ENCODE measurements around the gene TOB2. TPM values are rescaled to one million over a fixed set of nuclear protein-coding genes. Genes with fewer than 3 reads are reported as not detected.
A peak's percentile ranks its signal among the peaks of the same experiment; 100 is the strongest.

TOB2 gene
- total and polyA plus RNA-seq, 9 of the 15 experiments (the other 6 are each of a cell fraction or from before 2014, with no cell fraction given), result 3.3 to 20.5 (median 7.3) TPM

DNA sequence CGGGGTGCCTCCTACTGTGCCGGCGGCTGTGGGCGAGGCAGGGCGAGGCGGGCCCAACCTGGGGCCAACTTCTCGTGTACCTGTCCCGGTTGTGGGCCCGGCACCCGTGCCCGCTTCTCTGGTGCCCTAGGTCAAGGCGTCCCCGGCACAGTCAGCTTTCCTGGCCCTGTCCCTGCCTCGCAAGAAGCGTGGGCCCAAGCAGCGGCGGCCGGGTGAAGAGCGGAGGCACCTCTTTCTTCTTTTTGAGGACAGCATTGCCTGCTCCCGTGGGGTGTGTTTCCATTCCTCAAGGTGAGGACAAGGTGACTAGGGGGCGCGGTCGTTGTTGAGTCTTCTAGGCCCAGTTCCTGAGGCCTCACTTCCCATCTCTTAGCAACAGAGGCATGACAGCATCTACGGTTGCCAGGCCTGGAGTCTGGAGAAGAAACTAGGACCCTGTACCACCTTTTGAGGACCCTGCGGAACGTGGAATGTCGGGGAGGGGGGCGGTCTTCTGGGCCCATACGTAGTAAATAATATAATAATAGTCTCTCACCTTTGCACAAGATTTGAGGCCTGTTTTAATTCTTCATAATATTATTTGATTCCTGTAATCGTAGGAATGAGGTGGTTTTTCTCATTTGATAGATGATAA, 22.7 kb upstream of the TOB2 start (continued):
- TF ChIP-seq BRCA1 (IDR thresholded peaks at IDR 0.05) (no peak), BRCA1 (CRISPR knock-in tag; IDR thresholded peaks at IDR 0.05) (0 out of 2 replicates have a peak, but pooled peaks have one; percentile 32), MTA2 (IDR thresholded peaks at IDR 0.05; ENCODE audit: low read depth) (no peak), BCOR (IDR thresholded peaks at IDR 0.05) (no peak), RBFOX2 (IDR thresholded peaks at IDR 0.05; ENCODE audit: low read depth, low read length) (peak; percentile 54), ZNF764 (CRISPR knock-in tag; IDR thresholded peaks at IDR 0.05; ENCODE audit: low read depth) (no peak)

DNA sequence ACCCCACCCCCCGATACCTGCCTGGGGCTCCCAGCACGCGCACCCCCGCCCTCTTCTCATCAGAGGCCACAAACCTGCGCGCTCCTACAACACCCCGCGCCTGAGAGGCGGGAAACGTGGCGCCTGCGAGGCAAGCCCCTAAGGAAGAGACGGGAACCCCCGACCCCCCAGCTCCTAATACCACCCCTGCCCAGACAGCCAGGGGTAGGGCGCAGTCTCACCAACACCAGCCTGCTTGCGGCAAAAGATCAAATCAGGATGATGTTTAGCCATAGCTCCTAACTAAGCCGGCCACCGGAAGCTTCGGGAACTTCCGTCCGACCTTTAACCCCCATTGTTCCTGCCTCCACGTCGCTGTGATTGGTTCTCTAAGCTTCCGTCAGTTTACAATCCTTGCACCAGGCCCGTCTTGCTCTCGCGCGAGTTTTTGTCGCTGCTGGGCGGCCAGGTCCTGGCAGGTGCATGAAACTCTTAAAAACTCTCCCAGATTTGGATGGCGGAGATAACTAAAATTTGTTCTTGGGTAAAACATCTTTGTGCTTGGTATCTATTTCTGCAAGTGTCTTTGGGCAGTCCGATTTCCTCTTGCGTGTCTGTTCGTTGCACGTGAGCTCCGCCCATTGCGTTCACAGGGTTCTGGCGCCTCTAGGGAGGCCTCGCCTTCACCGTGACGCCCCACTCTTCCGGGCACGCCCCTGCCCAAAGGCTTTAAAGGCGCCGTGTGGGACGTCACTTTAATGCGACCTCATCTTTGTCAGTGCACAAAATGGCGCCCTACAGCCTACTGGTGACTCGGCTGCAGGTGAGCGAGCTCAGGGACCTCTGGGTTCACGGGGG, 22.0 kb upstream of the TOB2 start, which contains the start of the genes ACO2 and PHF5A:
ACO2 (plus strand) TSS at position 737 of the 837 bp plus-strand sequence; CDS start at position 767, 30 bp downstream.
PHF5A (minus strand) TSS at position 312 of the 837 bp plus-strand sequence; CDS start at position 273, 39 bp downstream.
- intact Hi-C loops (cut with micrococcal nuclease), result loop anchor here (2.0 to 10.0 kb wide), 3 partner anchors 20 to 184 kb away; partner anchors contain the start of gene RANGAP1
- peak; percentile 99 for TF ChIP-seq SIN3B (IDR thresholded peaks at IDR 0.05; ENCODE audit: low read depth)
- peak; percentile 67 for TF ChIP-seq DIDO1 (tag; IDR thresholded peaks at IDR 0.05; ENCODE audit: low read depth)
- TF ChIP-seq CEBPG (CRISPR knock-in tag; IDR thresholded peaks at IDR 0.05), result 0 out of 2 replicates have a peak, but pooled peaks have one; percentile 41
- no peak for TF ChIP-seq CEBPG (tag; conservative IDR thresholded peaks at IDR 0.05 in 1 of 2, IDR thresholded peaks at IDR 0.05 in 1 of 2)
- TF ChIP-seq KDM5B (IDR thresholded peaks at IDR 0.05; ENCODE audit: insufficient replicate concordance, low read depth, low read length), result peak; percentile 39
- no peak for TF ChIP-seq STAG1 (CRISPR knock-in tag; IDR thresholded peaks at IDR 0.05; ENCODE audit: borderline replicate concordance)
- TF ChIP-seq RERE (CRISPR knock-in tag; IDR thresholded peaks at IDR 0.05; ENCODE audit: borderline replicate concordance), result peak; percentile 61; the same call in 1 of the 2 replicates
- TF ChIP-seq KLF1 (tag; IDR thresholded peaks at IDR 0.05), result peak; percentile 98

More for the DNA sequence above, 22.0 kb upstream of the TOB2 start, which contains the start of the genes ACO2 and PHF5A:
- ChIA-PET CTCF (ENCODE audit: low intra/inter-chr PET ratio) (no interaction called here), POLR2A (interaction anchor here (0.6 to 4.7 kb wide), 17 partner anchors 9 to 1747 kb away, joined by 3 to 36 read pairs (median 5); partner anchors contain the start of genes DESI1, TEF, TOB2 and XRCC6)
- FAIRE-seq (peak; percentile 98), ATAC-seq (peak; percentile 96), DNase-seq (ENCODE audit: extremely low read depth in 1 of 4, low spot score in 3 of 4) (peak; percentile 77 to 96 (median 85))
- Histone ChIP-seq H3K9me3 (replicated peaks; ENCODE audit: control insufficient read depth, insufficient read depth, low read depth, low read length) (no peaks in the 10 kb centered on the region), H2AFZ (ENCODE audit: low read depth, low read length) (peak within 1 kb of the TSS; percentile 99), H3K36me3 (ENCODE audit: control insufficient read depth, insufficient read depth, low read length) (peaks cover 76% of the 10 kb centered on the region), H3K4me2 (ENCODE audit: insufficient read depth, low read length) (peak within 1 kb of the TSS; percentile 88), H3K4me3 (peak within 1 kb of the TSS; percentile 89), H3K9me1 (ENCODE audit: control insufficient read depth, insufficient read depth, low read length) (peaks cover 3% of the 10 kb centered on the region), H3K79me2 (ENCODE audit: control insufficient read depth, insufficient read depth, low read length) (peaks cover 83% of the 10 kb centered on the region), H3K4me1 (replicated peaks in 1 of 2; ENCODE audit: control insufficient read depth in 2 of 2, insufficient read depth in 2 of 2, low read length in 2 of 2) (peaks cover 0 to 9% of the 10 kb centered on the region in 2 experiments; a peak in 2 of 5 replicates), H4K20me1 (replicated peaks; ENCODE audit: control insufficient read depth, insufficient read depth, low read length) (0 out of 2 replicates have a peak, but pooled peaks cover 4% of the 10 kb centered on the region), H3K27ac (ENCODE audit: extremely low read depth, low read depth, low read length) (peak within 1 kb of the TSS; percentile 97), H3K27me3 (ENCODE audit: control insufficient read depth in 2 of 2, insufficient read depth in 2 of 2, low read length in 2 of 2) (no peaks in the 10 kb centered on the region), H3K9ac (ENCODE audit: insufficient read depth in 1 of 2, low read depth in 2 of 2, low read length in 2 of 2) (peak within 1 kb of the TSS; percentile 96)
- in situ Hi-C loops (cut with MboI), result no loop called here
- 1% methylated on average over 30 of the region's 51 CpGs for WGBS (ENCODE audit: insufficient coverage, low coverage, missing lambda C conversion rate)
- no TSS peak for BruUV-seq (replicated peaks)

All from K562 (cell line).